Pancreas (tissue), 10 donors: ENCODE data around the gene JAKMIP1. TPM values are rescaled to one million over a fixed set of nuclear protein-coding genes. Genes with fewer than 3 reads are reported as not detected.

Source experiments
- ATAC-seq, 4 donors: fragments of 200-7000 bp; cut with Tn5 transposase; one replicate each; pipeline versions ENCODE4 v1.8.0 to v1.9.1; 2020; ENCODE audit warnings: mild to moderate bottlenecking in 4 of 4, moderate library complexity in 4 of 4
- DNase-seq, 6 donors: peaks; one replicate each; pipeline ENCODE4 v3.0.0-alpha.2; 2020
- FAIRE-seq: peaks from 2 replicates; lab custom pipeline; 2012; peaks lifted over from hg19 to GRCh38; lab: Jason Lieb, UNC
- H3K27ac ChIP-seq, 4 donors: fragments of 200-600 bp; sonication (generic); 1 replicate in 3 of 4; 2 replicates in 1 of 4; pipeline versions ENCODE4 v1.5.0 to v1.8.0; 2020
- H3K27me3 ChIP-seq, 4 donors: fragments of 200-600 bp; one replicate each; pipeline ENCODE4 v1.8.0; 2021
- H3K36me3 ChIP-seq, 3 donors: fragments of 200-600 bp; sonication (generic) in 1 of 3; one replicate each; pipeline versions ENCODE4 v1.5.0 to v1.8.0; 2020 to 2021
- H3K4me1 ChIP-seq, 3 donors: fragments of 200-600 bp; one replicate each; pipeline ENCODE4 v1.8.0; 2021
- H3K4me3 ChIP-seq, 4 donors: fragments of 200-600 bp; sonication (generic) in 2 of 4; one replicate each; pipeline versions ENCODE4 v1.5.0 to v1.8.0; 2020 to 2021
- H3K9me3 ChIP-seq, 4 donors: fragments of 200-600 bp; one replicate each; pipeline ENCODE4 v1.8.0; 2021
- CTCF ChIP-seq, 4 donors: fragments of 200-600 bp; sonication (generic) in 3 of 4; IDR thresholded peaks; one replicate each; pipeline versions ENCODE4 v1.5.0 to v1.8.0; 2021; ENCODE audit warnings: antibody characterized with exemption in 4 of 4
- WGBS, 2 donors: extraction: QIAGEN DNeasy Blood & Tissue Kit; methylation state at CpG; one replicate each; pipeline ENCODE4 v1.1.7; 2013; 5-methylcytosine and 5-hydroxymethylcytosine counted together
- intact Hi-C, 3 donors: fragments of 100-400 bp; cut with DNase I; formaldehyde crosslinking; loops; one replicate each; pipeline versions ENCODE4 v1.11.1 to v1.14.2; 2022
- polyA plus RNA-seq, 2 donors: library from polyadenylated mRNA; stranded (reverse); fragments of 200-250 nt; gene quantifications; one replicate each; pipeline ENCODE4 v1.2.3, GENCODE V29; 2013
- total RNA-seq, 6 donors: library from RNA; stranded (reverse); fragmentation: NEBNext Ultra II Directional in 4 of 6; extraction: Animal tissue kit (Norgen Biotek cat#: 25700) in 4 of 6; gene quantifications; one replicate each; pipeline versions ENCODE4 v1.2.1 to v1.2.4, GENCODE V29; 2021 to 2023
- donor health status: healthy with polysubstance abuse.
- donor health status: DM: no; HTN: no; CAD: no; lungs with moderate emphysema.
- donor health status: DM: no; HTN: no; CAD: no.
- donor health status: control.
- donor health status: control.
- donor health status: Bipolar disorder and iron deficiency.
- donor health status: DM: yes; HTN: yes; CAD: no.
- donor health status: DM: no; HTN: no; CAD: no.
- donor health status: DM: no; HTN: no; CAD: no.
- donor health status: DM: yes; HTN: yes; CAD: no.

Gene JAKMIP1
- total and polyA plus RNA-seq, 8 donors = 0.16 to 4.3 (median 0.59) TPM

DNA sequence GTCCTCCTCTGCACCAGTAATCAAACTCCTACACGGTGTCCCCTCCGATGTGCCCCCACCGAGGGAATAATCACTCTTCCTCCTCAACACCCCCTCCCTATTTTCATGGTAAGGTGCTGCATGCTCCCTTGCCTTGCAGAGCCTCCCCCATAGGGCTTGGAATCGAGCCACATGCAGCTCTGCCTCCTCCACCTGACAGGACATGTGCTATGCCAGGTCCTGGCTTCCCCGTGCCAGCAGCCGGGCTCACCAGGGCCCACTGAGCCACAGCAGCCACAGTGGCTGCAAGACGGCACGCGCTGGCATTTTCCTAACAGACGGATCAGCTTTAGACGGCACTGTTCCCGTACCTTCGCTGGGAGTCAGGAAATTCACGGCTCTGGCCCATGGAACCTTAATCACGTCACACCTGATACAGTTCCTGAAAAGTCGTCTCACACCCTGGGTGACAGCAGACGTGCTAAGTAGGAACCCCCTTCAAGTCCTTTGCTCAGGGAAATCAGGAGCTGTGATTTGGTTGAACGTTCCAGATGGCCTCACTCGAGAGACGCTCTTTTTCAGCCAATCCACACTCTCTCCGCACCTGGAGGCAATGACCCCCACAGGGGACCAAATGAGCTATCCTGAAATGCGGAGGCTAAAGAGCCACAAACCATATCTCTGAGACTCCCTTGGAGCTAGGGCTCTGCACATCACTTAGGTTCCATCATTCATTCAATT, 63.2 kb downstream of the JAKMIP1 start:
- no peak for TF ChIP-seq CTCF (IDR thresholded peaks at IDR 0.05)
- 50 to 53% methylated on average over 22 of the region's 22 CpGs for WGBS, 2 donors
- no peaks in the 10 kb centered on the region for H3K9me3 ChIP-seq
- no peaks in the 10 kb centered on the region for H3K27me3 ChIP-seq
- no peak for FAIRE-seq
- no peaks in the 10 kb centered on the region for H3K4me1 ChIP-seq
- no peak overlapping the region for H3K4me3 ChIP-seq
- DNase-seq = no peak
- intact Hi-C loops = no loop called here
- ATAC-seq = no peak
- no peak overlapping the region for H3K27ac ChIP-seq
- no peaks in the 10 kb centered on the region for H3K36me3 ChIP-seq

DNA sequence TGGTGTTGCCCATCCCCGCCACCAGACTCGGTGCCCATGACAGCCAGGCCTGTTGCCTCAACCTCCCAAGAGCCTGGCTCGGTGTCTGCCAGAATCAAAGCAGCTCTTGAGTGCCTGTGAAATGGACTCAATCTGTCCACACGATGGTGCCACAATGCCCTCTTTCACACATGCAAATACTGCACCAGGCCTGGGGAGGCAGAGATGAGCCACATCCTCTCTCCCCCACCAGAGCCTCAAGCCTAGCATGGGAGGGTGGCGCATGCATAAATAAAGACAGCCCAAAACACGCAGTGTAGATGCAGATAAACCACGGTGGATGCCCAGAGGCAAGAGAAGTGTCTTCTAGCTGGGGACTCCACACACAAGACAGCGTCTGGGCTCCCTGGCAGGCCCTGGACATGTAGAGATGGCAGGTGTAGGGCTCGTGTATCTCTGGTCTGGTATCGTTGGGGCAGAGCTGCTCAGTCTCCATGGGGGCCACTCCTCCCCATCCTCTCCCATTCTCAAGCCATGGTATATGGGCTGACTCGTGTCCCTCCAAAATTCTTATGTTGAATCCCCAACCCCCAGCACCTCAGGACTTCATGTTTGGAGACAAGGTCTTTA, 65.6 kb downstream of the JAKMIP1 start:
- Histone ChIP-seq H3K4me3 (no peak overlapping the region), H3K4me1 (no peaks in the 10 kb centered on the region), H3K36me3 (no peaks in the 10 kb centered on the region), H3K9me3 (no peaks in the 10 kb centered on the region), H3K27ac (no peak overlapping the region), H3K27me3 (no peaks in the 10 kb centered on the region)
- no peak for TF ChIP-seq CTCF (IDR thresholded peaks at IDR 0.05)
- DNase-seq = peak in 1 of 6 donors; percentile 13
- WGBS, 2 donors = 56 to 80% methylated on average over 11 of the region's 11 CpGs
- intact Hi-C loops = no loop called here
- ATAC-seq = no peak
- FAIRE-seq = no peak

DNA sequence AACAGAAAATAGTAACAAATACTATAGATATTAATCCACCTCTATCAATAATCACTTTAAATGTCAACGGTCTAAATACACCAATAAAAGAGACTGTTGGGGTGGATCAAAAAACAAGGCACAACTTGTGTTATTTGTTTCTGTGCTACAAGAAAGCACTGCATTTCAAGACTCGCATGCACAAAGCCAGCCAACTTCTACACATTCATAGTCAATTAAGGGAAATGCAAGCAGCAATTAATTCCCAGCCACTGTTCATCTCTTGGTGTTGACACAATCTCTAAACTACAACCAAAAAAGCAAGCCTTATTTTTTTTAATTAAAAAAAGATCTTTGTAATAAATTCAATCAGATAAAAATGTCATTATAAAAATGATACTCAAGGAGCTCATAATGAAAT, 67.6 kb downstream of the JAKMIP1 start:
- Histone ChIP-seq H3K27me3 (no peaks in the 10 kb centered on the region), H3K9me3 (no peaks in the 10 kb centered on the region), H3K4me3 (no peak overlapping the region), H3K27ac (no peak overlapping the region), H3K36me3 (no peaks in the 10 kb centered on the region), H3K4me1 (no peaks in the 10 kb centered on the region)
- WGBS, 2 donors = 43 to 60% methylated on average over 2 of the region's 2 CpGs
- DNase-seq (no peak), ATAC-seq (no peak), FAIRE-seq (no peak)
- no peak for TF ChIP-seq CTCF (IDR thresholded peaks at IDR 0.05)
- intact Hi-C loops = no loop called here

GRCh38 chr4:6128221-6128850, 72.0 kb downstream of the JAKMIP1 start:
- peak in 2 of 6 donors; percentile 16 to 30 for DNase-seq
- 24 to 26% methylated on average over 11 of the region's 11 CpGs for WGBS, 2 donors
- no peaks in the 10 kb centered on the region for H3K36me3 ChIP-seq

More at GRCh38 chr4:6128221-6128850, 72.0 kb downstream of the JAKMIP1 start:
- Histone ChIP-seq H3K27ac (no peak overlapping the region), H3K4me1 (no peaks in the 10 kb centered on the region), H3K4me3 (no peak overlapping the region), H3K27me3 (peaks cover 0 to 3% (median 0%) of the 10 kb centered on the region in 4 donors), H3K9me3 (no peaks in the 10 kb centered on the region)
- no peak for ATAC-seq
- intact Hi-C loops = no loop called here
- FAIRE-seq = no peak
- no peak for TF ChIP-seq CTCF (IDR thresholded peaks at IDR 0.05)
